Suppressor macrophage treated with lipopolysaccharide for 1 hour (primary cell): Measurements from ENCODE around the gene SUPT3H.

Source experiments
- DNase-seq, 3 donors: peaks; one replicate each; pipeline ENCODE4 v3.0.0-alpha.2; 2020 to 2022

Gene SUPT3H

GRCh38 chr6:44780161-44780560, 597.6 kb downstream of the SUPT3H start:
- DNase-seq, result no peak

- DNase-seq, result peak; percentile 85 to 90 (median 88)
Observed at GRCh38 chr6:44779130-44779826, 598.5 kb downstream of the SUPT3H start.
